CMK (cell line): ENCODE results near the gene AAGAB.
A peak's percentile ranks its signal among the peaks of the same experiment; 100 is the strongest.

Source experiments
- DNase-seq: peaks from one replicate; pipeline ENCODE4 v3.0.0-alpha.2; 2010; ENCODE audit warnings: low read depth

Gene AAGAB

GRCh38 chr15:67187351-67187854 lies 67.1 kb downstream of the AAGAB start:
- no peak for DNase-seq

DNA sequence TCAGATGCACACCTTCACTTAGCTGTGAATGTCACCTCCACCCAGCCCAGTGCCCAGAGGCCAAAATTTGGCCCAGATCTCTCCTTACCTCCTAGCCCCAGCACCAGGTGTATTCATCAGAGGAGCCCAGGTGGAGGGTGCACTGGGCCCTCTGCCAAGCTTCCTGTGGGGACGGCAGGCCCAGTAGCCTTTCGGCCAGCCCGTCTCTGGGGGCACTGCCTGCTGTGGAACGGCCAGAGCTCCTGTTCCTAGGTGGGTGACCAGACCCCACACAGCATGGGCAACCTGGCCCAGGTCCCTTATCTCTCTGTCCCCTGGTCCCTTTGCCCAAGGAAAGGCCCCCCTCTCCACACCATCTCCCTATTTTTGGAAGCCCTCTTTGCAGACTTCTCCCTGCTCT lies 67.8 kb downstream of the AAGAB start:
- DNase-seq = no peak

DNA sequence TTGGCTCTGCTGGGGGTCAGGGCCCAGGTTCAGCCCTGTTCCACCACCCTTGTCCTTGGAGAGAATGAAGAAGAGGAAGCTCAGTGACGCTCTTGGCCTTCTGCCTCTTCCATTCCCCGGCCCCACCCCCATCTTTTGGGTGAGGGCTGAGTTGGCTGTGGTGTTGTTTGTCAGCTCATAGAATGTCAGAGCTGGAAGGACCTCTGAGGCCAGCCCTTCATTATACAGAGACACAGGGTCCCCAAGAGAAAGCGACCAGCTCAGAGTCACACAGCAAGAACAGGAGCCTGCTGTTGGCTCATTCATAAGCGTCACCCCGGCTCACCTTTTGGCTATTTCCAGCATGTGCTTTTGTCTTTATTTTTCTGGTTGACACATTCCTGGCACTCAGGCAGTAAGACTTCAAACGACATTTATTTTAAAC lies 68.2 kb downstream of the AAGAB start:
- DNase-seq = peak; percentile 11

- DNase-seq = peak; percentile 20
These were observed 68.7 kb downstream of the AAGAB start for GRCh38 chr15:67185621-67186225.

GRCh38 chr15:67185051-67185450 lies 69.4 kb downstream of the AAGAB start:
- no peak for DNase-seq

- DNase-seq = no peak
These were observed 70.1 kb downstream of the AAGAB start for GRCh38 chr15:67184208-67184925.

- no peak for DNase-seq
These were observed 70.9 kb downstream of the AAGAB start for GRCh38 chr15:67183443-67184169.

GRCh38 chr15:67181221-67181639 lies 73.2 kb downstream of the AAGAB start:
- DNase-seq = no peak

- DNase-seq = no peak
These were observed 73.8 kb downstream of the AAGAB start for GRCh38 chr15:67180514-67181191.

GRCh38 chr15:67180035-67180434 lies 74.4 kb downstream of the AAGAB start:
- DNase-seq = no peak

DNA sequence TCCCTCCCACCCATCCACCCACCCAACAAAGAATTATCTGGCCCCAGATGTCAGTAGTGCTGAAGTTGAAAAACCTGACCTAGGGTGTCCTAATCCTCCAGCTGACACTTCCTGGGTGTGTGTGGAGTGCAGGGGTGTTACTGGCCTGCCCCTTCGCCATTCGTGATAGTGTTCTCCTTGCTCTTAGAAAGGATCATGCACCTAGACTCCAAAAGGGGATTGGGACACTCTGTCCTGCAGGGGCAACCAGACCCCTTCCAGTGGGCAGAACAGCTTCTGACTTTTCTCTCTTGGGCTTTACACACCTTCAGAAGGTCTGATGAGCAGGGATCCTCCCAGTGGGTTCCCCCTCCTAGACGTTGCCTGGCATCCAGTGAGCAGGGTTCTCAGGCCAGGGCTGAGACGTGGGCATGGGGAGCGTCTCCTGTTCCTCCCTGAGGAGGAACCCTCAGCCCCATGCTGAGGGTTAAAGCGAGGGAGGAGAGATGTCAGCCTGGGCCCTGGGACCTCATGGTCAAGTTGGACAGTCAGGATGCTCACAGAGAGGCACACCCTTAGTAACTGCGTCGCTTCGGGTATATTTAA lies 75.0 kb downstream of the AAGAB start:
- no peak for DNase-seq

DNA sequence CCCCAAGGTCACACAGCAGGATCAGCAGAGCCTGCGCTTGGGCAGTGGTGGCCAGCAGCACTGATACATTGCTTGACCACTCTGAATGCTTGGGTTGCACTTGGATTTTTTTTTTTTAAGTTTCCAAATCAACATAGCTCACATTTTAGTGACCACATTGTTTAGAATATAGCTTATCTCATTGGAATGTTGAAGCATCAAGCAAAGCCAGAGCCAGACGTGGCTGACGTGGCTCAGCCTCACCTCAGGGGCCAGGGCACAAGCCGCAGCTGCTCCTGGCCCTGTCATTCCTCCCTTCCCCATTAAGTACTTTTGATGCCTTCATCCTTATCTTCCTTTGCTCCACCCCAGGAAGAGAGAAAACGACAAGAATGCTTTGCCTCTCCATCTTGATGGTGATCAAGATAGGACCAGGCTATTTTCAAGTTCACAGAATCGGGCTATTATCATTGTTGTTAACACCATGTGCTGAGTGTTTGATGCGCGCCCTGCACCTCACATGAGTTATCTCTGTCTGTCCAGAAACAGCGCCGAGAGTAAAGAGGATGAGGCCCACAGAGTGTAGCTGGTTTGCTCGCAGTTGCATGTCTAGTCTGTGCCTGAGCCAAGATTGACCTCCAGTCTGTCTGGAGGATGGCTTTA lies 75.8 kb downstream of the AAGAB start:
- DNase-seq = peak; percentile 31

DNA sequence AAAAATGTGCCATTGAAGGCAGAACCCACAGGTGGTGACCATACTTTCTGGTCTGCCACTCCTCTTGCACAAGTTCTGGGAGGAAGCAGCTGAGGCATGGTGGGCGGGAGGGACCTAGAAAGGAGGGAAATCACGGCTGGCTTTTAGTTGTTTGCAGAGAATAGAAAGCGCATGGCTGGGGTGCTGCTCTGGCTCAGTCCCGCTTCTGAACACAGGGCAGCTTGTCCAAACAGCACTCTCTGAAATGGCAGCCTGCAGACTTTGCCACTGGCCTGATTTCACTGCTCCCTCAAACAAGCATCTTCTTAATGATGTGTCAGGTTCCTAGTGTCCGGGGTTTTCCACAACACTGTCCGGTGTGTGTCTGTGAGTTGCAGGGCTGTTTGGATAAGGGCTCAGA lies 76.7 kb downstream of the AAGAB start:
- no peak for DNase-seq

DNA sequence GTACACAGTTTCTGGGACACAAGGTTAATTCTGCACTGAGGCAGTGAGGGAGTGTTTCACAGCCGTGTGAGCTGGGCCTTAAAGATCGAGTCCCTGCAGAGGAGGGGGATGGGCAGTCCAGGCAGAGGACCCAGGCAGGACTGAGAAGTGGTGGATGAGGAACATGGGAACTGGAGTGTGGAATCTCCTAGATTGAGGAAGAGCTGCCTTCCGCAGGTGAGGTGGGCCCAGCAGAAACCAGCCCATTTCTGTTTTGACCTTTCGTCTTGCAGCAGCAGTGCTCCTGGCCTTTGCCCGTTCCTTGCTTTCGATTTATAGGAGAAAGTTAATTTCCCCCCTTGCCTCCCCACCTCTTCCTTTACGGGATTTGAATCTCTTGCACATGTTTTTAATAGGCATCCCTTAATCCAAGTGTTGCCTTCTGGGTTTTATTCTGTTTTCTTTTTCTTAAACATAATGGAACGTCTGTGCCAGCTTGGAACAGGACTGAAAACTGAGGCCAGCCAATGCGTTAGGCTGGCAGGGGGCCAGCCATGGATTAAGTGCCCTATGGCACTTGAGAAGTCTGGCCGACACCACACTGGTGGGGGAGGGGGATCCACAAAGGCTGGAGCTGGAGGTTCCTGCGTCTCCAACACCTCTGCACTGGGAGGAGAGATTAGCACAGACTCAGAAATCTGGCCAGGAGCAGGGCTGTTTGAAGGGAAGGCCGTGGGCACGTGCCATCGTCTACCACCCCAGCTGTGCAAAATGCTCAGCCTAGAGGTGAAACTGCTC lies 78.1 kb downstream of the AAGAB start:
- DNase-seq = no peak

- DNase-seq = no peak
These were observed 78.8 kb downstream of the AAGAB start for GRCh38 chr15:67175643-67176071.

DNA sequence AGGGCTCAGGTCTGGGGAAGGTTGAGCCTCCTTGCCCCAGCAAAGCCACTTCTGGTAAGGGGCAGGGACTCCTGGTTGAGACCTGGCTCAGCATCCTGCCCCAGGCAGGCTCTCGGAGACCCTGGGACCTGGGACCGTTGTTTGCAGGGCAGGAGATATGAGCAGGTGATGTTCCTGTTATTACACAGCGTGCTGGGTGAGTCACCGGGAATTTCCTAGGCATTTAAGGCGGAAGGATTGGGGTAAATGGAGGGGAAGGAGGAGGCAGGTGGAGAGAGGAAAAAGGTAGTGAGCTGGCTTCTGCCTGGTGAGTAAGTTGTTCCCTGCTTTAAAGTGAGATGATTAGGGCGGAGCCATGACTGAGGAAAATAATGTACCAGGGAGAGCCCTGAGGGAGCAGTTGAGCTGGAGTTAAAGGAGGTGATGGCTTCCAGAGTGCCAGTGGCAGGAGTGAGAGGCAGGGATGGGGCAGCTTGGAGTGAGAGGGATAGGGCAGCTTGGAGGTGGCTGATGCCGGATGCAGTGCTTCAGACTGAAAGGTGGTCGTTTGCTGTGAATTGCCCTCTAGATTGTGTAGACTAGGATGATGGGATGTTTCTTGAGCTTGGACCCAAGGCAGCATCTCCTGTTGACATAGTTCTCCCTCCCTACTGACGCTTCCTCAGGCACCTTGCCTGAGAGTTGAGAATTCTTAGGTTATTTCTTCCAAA lies 79.4 kb downstream of the AAGAB start:
- no peak for DNase-seq

DNA sequence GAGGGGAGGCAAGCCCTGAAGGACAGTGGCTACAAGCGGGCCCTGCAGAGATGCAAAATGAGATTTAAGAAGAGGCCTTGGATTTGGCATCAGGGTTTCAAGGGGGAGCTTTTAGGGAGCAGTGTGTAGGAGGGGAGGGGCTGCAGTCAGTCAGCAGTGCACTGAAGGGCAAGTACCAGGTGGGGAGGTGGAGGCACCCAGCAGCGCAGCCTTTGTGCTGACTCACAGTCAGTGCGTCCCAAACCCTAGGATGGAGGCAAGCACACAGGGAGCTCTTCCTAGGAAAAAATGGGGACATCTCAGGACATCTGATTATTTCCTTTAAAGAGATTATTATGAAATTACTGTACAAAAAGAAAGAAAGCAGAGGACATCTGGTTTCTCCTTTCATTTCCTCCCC lies 80.0 kb downstream of the AAGAB start:
- no peak for DNase-seq

DNA sequence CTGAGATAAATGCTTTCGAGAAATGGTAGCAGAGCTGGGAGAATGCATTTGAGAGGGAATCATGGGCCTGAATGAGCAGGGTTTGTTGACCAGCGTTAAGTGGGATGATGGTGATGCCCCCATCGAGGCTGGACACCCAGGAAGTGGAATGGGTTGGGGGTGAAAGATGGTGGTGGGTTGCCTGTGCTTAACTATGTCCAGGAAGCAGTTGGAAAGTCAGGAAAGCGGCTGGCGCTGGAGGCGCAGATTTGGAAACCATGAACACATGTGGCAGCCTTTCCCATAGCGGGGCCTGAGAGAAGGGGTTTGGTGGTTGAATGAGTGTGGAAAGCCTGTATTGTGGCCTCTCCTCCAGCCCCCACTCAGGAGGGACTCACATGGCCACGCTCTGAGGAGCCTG lies 80.7 kb downstream of the AAGAB start:
- DNase-seq = no peak

- DNase-seq = no peak
These were observed 81.5 kb downstream of the AAGAB start for GRCh38 chr15:67173005-67173404.

DNA sequence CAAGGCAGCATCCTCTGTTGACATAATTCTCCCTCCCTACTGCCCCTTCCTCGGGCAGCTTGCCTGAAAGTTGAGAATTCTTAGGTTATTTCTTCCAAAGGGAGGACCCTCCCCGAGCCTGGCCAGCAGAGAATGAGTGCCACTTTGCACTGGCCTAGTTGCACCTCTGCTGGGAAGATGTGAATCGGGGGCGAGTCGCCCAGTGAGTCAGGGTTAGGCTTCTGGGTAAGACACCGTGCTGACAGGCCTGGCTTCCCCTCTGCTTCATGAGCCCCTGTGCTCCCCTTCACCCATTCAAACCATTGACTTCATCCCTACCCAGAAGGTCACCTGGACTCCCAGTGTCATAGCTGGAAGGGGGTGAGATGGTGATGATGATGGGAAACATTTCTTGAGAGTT lies 82.3 kb downstream of the AAGAB start:
- no peak for DNase-seq
